Activated effector memory CD4-positive, alpha-beta T cell treated with Interleukin-2 at 50 U/mL for 16 hours (primary cell): ENCODE measurements around the gene PLCL2.

ENCODE experiments used
- DNase-seq: peaks from one replicate; pipeline ENCODE4 v3.0.0-alpha.2; 2020

PLCL2 gene

DNA sequence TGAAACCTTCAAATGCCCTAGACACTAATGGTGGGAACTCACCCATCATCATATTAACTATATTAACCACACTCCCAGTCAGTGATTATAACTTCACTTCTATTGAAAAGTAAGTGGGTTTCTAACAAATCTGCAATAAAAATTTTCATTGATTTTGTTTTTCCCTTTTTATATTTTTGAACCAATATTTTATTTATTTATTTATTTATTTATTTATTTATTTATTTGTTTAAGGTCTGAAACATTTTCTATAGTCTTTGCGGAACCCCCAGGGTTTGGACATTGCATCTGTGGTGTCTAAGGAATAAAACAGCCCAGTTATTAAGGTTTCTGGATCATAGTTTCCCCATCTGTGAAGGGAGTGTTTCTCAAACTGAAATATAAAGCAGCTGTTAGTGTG lies 16.2 kb upstream of the PLCL2 start:
- DNase-seq, result no peak

DNA sequence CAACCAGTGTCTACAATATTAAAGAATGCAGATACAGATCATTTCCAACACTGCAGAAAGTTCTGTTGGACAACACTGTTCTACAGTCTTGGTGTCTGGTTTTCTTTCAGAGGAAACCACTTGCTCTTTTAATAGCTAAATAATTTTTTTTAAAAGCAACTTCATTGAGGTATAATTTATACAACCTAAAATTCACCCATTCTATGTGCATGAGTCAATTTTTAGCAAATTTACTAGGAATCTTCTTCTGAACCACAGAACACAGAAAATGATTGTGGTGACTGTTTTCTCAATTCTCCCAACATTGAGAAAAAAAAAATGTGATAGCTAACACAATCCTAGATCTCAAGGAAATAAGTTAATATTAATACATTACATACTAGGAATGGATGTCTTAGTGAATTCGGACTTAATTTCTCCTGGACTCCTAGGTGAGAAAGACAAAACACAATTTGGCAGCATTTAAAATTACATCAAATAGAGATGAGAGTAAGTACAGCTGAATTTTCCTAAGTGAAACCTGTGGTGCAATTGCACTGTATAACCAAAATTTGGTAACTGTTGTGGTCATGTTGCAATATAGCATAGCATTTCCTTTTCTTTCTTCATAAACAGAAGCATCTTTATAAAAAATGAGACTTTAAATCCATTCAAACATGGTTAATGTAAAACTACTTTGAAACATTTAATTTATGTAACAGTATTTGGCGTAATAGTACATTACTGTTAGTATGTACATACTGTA lies 15.3 kb upstream of the PLCL2 start:
- DNase-seq, result no peak

DNA sequence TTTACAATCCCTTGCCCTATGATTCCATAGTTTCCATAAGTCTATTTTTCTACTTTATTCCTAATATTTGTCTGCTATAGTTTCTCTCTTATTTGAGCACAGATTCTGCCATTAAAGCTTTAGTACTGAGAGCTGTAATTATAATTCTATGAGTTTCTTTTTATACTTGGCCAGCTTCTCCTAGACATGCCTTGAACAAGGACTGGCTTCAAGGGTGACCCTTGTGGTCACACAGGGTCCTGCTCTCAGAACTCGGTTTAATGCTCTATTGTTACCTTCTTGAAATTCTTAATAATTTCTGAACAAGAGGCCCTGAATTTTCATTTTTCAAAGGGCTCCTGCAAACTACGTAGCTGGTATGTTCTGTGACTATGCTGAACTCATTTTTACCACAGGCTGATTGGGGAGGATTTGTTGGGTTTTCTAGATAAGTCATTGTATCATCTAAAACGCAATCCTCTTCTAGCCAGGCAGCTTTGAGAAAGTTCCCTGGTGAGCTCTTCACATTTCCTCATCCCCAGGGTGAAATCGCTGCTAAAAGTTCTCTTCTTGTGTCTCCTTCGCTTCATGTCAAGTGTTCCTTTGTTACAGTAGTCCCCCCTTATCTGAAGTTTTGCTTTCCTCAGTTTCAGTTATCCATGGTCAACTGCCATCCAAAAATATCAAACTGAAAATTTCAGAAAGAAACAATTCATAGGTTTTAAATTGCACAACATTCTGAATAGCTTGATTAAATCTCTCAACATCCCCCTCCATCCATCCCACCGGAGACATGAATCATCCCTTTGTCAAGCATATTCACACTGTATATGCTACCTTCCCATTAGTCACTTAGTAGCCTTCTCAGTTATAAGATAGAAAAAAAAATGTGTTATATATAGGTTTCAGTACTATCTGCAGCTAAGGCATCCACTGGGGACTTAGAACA lies 12.6 kb upstream of the PLCL2 start:
- no peak for DNase-seq

DNA sequence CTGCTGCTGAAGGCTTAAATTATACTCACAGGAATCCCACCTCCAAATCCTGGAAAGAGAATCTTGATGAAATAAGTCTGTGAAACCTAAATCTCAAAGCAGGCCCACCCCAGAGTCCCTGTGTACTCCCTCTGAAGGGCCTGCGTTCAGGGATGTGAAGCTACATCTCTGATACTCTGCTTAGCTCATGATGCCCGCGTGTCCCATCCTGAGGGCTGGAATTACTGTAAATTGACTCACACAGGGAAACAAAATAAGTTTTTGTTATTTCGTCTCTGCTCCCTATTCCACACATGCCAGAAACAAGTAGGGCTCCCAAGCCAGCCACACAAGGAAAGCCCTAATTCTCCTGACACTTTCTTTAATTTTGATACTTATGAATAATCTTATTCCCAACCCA lies 10.9 kb upstream of the PLCL2 start:
- no peak for DNase-seq

DNA sequence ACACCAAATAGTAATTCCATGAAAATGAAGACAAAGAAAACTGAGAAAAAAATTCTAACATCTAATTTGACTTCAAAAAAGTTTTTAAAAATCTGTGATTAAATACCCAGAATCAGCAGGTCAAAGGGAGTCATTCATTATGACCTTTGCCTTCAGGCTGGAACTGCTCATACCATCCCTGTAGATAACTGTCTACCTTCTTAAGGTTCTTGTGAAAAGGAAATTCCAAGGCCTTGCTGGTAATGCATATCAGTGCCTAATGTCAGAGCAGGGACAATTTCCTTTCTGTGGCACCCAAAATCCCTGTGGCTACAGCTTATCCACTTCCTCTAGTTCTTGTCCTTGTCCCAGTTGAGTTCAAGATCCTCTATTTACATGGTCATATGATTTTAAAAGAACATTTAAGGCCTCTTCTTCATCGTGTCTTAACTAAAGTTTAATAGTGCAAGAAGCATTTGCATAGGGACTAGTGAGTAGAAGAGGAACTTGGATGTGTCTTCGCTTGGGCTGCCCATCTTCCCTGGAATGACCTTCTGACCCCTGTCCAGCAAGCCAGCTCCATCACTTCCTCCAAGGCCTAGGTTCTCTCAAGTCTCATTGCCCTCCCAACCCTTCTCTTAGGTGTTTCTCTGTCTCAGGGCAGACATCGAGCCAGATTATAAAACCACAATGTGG lies 8.7 kb upstream of the PLCL2 start:
- no peak for DNase-seq

DNA sequence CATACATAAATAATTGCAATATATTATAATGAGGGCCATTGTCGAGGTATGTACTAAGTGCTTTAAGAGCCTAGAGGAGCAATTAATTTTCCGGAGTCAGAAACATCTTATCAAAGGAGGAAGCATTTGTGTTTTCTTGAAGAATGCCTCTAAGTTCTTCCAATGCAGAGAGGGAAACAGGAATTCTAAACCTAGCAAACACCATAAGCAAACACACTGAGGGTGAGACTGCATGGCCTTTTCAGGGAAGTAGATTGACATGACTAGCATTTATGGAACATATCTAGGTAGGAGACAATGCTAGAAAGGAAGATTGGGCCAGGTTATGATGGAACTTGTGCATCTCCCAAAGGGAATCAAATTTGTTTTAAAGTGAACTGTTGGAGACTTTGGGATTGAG lies 7.2 kb upstream of the PLCL2 start:
- DNase-seq, result no peak

DNA sequence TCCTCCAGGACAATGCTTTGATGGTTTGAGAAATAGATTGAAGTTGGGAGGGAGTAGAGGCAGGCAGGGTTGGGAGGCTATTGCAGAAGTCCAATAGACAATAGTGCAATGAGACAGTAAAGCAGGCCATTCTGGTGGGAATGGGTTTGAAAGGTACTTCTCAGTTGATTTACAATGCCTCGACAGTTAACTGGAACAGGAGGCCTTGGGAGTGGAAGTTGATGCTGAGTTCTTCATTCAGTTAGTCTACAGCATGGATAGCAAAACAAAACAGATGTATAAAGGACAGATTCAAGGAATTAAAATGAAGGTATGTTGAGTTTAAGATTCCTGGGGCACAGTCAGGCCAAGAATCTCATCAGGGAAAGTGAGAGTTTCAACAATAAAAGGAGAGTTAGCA lies 6.8 kb upstream of the PLCL2 start:
- DNase-seq, result no peak

DNA sequence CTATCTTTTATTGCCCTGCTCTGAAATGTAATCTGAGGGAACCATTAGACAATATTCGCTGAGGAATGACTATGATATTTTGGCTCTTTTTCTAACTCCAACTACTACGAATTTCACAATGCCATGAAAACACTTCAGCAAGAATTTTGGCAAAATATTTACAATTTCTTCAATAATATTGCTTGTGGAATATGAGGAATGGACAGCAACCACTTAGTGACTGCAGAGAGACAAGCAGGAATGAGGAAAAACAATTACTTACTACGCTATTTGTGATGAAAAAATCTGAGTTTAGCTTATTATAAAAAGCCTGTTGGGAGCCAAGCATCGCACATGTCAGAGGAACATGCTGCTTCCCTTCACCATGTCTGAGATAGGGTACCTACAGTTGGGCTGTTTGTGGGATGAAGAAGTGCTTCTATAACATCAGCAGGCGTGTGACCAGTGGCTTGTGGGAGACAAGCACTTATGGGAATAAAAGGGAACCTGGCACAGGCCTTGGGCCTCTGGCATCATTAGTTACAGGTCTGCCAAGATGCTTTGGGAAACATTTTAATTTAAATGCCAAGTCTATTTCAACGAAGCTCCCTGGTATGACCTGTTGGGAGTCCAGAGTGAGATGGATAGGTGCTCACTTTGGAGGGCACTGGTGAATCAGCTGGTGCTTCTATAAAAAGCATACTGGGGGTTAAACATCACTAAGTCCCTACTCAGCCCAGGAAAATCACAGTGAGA lies 2.7 kb upstream of the PLCL2 start:
- DNase-seq, result no peak

DNA sequence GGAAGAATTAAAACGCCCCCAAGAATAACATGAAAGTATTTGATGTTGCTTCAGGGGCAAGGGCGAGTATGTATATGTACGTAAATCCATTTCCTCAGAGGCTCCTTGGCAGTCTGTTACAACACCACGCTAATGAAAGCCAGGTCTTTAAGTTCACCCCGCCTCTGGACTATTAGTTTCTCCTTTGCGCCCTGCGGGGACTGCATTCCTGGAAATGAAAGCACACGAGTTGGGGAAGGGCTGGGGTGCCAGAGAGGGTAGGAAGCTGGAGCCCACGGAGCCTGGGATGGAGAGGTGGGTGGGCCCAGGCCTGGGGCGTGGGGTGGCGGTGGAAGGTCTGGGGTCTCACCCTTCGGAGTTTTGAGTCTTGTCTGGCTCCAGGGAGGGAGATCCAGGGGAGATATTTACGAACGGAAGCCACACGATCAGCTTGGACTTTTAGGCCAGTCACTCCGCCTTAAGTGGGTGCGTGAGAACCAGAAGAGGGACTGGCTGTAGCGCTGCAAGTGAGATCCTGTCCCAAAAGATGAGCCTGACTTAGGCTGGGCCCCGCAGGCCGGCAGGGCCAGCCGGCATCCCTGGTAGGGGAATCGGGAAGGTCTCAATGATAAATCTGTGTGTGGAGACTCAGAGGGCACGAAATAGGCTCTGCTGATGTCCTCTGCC lies 1.6 kb upstream of the PLCL2 start:
- DNase-seq, result no peak

DNA sequence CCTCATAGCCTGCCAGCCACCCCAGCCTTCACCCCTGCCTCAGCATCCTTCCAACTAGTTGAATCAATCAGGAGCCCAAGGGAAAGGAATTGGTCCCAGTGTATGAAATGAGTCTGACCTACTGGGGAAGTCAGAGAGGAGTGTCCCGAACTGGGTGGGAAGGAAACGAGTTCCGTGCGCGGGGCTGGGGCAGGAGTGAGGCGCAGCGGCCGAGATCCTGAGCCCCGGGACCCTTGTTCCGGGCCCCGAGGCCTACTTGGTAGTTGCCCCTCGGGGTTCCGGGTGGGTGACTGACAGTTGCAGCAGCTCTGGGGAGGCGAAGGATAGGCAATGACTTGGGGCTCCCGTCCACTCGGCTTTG lies 1.1 kb upstream of the PLCL2 start:
- no peak for DNase-seq

DNA sequence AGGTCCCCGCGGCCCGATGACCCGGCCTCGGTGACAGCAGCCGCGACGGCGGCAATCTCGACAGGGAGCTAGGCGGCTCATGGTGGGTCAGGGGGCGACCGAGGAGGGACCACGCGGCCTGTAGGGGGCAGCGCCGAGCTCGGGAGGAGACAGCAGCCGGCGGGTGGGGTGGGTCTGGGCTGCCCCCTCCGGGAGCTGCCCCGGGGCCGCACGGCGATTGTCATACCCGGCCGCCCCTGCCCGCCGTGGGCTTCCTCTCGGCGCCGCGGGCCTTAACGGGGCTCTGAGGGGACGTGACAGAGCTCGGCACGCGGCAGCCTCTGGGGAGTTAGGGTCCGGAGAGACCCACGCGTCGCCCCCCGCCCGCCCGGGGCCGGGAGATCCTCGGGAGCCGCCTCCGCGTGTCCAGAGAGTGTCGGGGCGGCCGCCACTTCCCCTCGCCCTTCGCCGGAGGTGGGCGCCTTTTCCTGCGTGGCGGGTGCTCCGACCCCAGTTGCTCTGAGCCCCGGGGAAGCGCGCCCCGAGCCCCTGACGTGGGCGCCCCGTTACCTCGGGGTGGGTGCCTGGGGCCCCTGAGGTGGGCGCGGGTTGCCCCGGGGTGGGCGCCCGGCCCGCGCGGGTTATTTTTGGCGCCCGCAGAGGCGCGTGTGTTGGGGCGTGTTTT lies 539 bp upstream of the PLCL2 start:
- DNase-seq, result peak; percentile 50

DNA sequence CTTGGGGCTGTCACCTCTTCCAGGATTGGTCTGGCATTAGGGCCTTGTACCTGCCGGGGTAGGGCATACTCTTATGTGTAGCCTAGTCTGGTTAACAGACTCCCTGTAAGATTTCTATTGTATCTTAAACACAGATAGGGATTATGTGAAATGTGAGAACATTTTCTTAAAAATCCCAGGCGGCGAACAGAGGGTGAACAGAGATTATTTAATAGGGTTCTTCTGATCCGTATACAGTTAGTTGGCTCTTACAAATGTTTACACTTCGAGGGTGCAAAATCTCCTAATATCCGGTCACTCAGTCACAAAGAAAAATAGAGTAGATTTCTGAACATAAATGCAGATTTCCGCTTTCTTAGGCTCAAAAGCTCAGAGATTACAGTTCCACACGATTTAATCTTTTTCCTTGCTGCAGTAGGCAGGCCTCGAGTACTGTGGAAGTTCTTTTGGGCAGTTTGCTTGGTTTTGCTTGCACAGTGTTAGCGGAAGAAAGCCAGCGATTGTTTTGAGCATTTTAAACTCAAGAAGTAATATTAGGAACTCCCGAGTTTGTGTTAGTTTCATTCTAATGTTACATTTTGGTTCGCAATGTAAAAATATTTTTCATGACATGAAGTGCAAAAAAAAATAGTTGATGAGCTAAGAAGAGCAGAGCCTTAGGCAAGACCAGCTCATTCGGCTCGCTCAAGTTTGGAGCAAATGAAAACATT lies 993 bp downstream of the PLCL2 start:
- DNase-seq, result no peak

DNA sequence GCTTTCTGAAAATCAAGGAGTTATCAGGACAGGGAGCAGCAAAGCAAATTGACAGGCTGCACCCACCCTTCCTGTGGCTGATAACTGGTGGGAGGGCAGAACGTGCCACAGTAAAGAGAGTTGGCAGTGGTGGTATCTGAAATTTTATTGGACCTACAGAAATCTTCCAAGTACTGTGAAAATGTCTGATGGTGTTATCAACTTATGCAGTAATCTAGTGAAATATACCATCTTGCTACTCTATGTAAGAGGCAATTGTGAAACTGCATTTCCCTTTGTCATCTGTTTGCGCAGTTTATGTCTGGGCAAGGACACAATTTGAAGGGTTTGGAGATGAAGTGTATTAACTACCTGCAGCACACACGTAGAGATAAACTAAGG lies 1.5 kb downstream of the PLCL2 start:
- no peak for DNase-seq

DNA sequence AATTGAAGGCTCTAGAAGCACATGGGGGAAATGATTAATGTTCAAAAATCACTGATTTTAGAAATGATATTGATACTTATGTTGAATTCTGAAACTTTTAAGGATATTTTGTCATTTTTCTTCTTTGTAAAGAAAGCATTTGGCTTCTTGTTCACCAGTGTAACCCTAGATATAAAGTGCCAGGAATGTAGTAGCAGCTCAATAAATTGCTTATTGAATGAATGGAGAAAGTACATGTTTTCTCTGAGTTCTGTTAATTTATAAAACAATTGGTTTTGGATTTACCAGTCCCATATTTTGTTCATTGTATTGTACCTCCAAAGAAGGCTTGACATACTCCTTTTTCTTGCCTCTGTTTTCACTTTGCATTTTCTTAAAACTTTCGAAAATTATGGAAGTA lies 2.4 kb downstream of the PLCL2 start:
- no peak for DNase-seq

DNA sequence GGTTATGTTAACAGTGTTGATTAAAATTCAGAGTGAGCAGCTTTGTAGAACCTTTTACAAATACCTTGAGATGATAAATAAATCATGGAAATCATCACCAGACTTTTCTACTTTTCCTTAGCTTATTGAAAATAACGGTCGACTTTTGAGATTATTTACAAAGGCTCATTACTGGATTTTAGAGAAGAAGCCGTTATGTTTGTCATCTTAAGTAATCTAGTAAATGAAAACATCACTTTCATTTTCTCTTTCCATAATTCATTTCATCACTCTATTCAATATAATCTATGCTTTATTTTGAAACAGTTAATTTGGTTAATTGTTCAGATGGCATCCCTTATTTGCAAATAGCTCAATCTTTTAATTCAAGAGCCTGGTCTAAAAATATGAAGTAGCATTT lies 3.6 kb downstream of the PLCL2 start:
- DNase-seq, result no peak

DNA sequence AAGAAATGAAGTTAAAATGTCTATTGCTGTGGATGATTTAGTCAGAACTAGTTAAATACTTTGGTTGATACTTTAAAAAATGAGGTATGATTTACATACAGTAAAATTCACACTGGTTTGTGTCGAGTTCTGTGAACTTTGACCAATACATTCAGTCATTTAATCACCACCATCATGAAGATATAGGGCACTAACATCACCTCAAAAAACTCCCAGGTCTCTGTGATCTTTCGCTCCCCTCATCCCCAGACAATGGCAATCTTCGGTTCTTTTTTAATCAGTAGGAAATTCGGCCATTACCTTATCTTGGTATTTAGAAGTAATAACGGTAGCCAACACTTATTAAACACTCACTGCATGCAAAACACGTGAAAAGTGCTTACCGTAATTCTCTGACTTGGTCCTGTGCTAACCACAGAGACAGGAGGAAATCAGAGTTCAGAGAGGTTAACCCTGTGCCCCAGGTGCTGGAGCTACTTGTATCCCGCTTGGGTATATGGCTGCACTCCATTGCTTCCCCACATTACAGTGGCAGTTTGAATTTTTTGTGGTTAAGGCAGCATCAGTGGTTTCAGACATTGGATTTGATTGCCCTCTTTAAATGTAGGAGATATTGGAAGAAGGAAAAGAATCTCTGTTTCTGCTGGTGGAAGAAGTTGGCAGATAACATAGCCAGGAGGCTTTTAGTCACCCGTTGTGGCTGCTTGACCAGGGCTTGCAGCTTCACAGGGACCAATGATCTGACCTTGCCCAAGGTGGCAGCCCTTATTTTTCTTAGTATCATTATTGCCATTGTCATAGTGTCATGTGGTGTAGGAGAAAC lies 4.2 kb downstream of the PLCL2 start:
- no peak for DNase-seq

DNA sequence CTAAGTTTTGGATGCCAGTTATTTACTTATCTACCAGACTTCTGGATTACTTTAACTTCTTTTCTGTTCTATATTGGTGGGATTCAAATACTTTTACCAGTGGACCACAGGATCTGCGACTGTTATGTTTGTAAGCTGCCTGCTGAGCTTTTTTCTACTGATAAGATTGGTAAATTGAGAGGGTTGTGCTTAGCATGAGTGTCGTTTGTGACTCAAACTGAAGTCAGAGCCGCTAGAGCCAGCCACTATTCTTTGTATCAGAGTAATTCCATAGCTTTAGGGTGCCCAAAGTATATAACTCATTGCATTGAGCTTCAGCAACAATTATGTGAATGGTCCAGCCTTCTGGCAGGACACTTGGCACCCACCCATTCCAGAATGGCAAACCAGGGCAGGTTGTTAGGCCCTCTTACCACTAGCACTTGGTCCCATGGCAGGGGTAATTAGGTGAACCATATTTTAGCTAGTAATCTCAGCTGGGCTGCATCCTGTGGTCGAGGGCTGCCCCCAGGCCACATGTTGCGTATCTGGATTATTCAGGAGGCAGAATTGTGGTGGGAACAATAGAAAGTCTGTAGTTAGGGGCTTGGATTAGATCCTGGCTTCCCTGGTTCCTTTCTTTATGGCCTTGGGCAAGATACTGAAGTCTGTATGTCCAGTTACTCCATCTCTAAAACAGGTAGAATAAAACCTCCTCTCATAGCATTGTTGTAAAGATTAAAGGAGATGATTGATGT lies 6.0 kb downstream of the PLCL2 start:
- DNase-seq, result no peak

DNA sequence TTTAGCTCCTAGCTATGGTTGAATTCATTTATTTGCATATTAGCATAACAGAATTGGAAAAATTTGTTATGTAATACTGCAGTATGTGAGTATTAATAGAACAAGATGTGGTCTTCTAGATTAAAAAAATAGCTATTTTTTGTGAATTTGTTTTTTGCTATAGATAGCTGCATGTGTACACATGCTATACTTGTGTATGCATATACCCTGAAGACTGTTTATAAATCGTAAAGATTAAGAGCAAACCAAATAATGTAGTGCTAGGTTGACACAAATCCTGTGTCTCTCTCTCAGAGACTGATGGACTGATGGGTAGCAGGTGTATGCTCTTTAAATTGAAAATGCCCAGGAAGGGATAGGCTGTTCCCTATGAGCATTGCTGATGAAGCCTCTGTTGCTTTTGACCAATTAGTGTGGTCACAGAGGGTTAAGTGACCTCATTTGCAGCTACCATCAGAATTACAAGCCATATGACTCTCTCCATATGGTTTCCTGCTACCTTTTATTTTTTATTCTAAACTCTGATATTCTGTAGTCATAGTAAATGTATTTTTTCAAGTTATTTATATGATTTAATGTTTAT lies 9.0 kb downstream of the PLCL2 start:
- DNase-seq, result no peak

DNA sequence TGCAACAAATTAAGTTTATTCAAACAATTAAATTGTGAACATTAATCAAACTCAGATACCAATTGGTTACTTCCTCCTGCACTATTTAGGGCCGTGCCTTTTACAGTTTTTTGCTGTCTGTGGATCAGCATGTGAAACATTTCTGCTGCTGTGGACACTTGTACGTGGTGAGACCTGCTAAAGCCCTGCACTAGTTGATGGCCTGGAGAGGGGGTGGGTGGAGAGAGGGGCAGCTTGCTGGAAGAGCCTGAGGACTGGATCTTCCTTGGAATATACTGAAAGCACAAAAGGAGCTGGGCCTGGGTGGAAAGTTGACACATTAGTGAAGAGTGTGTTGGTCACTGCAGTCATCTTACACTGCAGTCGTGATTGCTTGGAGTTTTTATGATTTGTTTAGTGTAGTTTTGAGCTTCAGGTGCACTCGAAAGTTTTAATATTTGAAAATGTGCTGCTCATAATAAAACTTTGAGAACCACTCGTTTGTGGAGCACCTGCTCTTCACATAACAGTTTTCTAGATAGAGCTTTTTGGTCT lies 11.4 kb downstream of the PLCL2 start:
- no peak for DNase-seq
